Measurements from ENCODE around the gene SOHLH1.

The SOHLH1 gene

DNA sequence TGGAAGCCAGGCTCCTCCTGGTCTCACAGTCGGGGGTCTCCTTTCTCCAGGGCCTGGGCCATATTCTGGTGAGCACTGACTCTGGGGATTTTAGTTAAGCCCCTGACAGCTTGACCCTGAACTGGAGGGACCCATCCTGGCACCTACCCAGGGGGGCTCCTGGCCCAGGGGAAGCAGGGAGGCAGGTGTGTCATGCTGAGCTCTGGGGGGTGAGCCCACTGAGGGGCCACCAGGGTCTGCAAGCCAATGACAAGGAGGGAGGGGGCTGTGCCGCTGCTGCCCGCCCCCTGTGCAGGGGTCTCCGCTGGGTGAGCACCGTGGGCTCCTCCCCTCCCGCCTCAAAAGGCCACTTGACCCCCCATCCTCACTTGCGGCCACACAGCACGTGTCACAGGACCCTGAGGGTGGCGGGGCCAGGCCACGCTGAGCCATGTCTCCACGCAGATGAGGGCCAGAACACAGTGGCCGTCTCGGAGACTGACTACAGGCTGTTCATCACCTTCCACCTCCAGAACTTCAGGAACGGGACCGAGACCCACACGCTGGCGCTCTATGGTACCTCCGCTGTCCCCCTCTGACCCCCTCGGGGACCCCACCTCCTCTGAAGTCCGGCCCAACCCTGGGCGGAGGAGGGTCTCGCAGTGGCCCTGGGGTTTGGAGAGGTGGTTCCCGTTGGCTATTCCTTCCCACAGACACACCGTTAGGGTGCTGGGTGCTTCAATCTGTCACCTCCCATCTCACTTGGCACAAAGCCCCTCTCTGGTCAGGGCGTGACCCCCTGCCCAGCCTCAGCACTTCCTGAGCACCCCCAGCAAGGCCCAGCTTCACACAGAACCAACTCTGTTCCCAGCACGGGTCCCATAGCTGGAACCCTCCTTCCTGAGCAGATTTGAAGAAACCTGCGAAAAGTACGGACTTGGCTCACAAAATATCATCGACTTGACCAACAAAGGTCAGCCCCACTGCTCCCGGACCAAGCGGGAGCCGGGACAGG lies 34.2 kb downstream of the SOHLH1 start:
- H3K4me3 ChIP-seq (ENCODE audit: low read depth, low read length): no peak overlapping the region
- no peaks in the 10 kb centered on the region for H3K4me1 ChIP-seq (ENCODE audit: control insufficient read depth, insufficient read depth, low read length)
- no peaks in the 10 kb centered on the region; the same call in 1 of the 2 replicates for H3K9me3 ChIP-seq (ENCODE audit: control insufficient read depth, insufficient read depth, low read length)
- no peak overlapping the region for H3K9ac ChIP-seq (ENCODE audit: low read depth, low read length)
- no peaks in the 10 kb centered on the region for H3K36me3 ChIP-seq (ENCODE audit: control insufficient read depth, insufficient read depth, low read length)
- no peaks in the 10 kb centered on the region for H3K27me3 ChIP-seq (ENCODE audit: control insufficient read depth, insufficient read depth, low read length)
- no peak overlapping the region for H3K27ac ChIP-seq (ENCODE audit: low read depth, low read length)

GRCh38 chr9:135664266-135664665 lies 35.0 kb downstream of the SOHLH1 start:
- no peaks in the 10 kb centered on the region for H3K4me1 ChIP-seq (ENCODE audit: control insufficient read depth, insufficient read depth, low read length)
- no peaks in the 10 kb centered on the region for H3K36me3 ChIP-seq (ENCODE audit: control insufficient read depth, insufficient read depth, low read length)
- H3K4me3 ChIP-seq (ENCODE audit: low read depth, low read length): no peak overlapping the region
- H3K9me3 ChIP-seq (ENCODE audit: control insufficient read depth, insufficient read depth, low read length): no peaks in the 10 kb centered on the region; the same call in 1 of the 2 replicates
- no peak overlapping the region for H3K27ac ChIP-seq (ENCODE audit: low read depth, low read length)
- H3K9ac ChIP-seq (ENCODE audit: low read depth, low read length): no peak overlapping the region
- no peaks in the 10 kb centered on the region for H3K27me3 ChIP-seq (ENCODE audit: control insufficient read depth, insufficient read depth, low read length)

DNA sequence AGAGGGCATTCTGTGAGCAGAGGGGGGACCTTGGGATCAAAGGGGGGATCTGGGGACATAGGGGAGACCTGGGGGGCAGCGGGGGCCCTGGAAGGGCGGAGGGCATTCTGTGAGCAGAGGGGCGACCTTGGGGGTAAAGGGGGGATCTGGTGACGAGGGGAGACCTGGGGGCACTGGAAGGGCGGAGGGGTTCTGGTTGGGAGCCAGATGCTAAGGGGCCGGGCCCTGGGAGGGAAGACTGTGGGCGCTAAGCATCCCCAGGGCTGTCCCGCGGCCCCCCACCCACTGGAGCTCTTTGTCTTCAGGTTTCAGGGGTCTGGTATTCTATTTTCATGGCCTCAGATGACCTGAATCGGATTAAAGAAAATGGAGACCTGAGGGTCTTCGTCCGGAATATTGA lies 35.4 kb downstream of the SOHLH1 start:
- H3K36me3 ChIP-seq (ENCODE audit: control insufficient read depth, insufficient read depth, low read length): no peaks in the 10 kb centered on the region
- no peaks in the 10 kb centered on the region for H3K27me3 ChIP-seq (ENCODE audit: control insufficient read depth, insufficient read depth, low read length)
- no peaks in the 10 kb centered on the region for H3K4me1 ChIP-seq (ENCODE audit: control insufficient read depth, insufficient read depth, low read length)
- no peak overlapping the region for H3K9ac ChIP-seq (ENCODE audit: low read depth, low read length)
- no peak overlapping the region for H3K27ac ChIP-seq (ENCODE audit: low read depth, low read length)
- no peaks in the 10 kb centered on the region; the same call in 1 of the 2 replicates for H3K9me3 ChIP-seq (ENCODE audit: control insufficient read depth, insufficient read depth, low read length)
- H3K4me3 ChIP-seq (ENCODE audit: low read depth, low read length): no peak overlapping the region

DNA sequence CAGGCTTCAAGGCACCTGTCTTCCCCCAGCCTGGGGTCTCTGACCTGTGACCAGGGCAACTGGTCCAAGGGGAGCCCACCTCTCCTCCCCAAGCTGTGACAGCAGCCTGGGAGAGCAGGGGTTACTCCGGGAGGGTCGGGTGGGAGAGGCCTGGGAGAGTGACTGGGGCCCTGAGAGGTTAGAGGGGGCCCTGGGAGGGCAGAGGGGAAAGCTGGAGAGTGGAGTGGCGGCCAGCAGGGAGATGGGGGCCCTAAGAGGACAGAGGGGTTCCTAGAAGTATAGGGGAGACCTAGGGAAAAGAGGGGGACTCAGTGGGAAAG lies 35.9 kb downstream of the SOHLH1 start:
- H3K4me1 ChIP-seq (ENCODE audit: control insufficient read depth, insufficient read depth, low read length): no peaks in the 10 kb centered on the region
- H3K36me3 ChIP-seq (ENCODE audit: control insufficient read depth, insufficient read depth, low read length): no peaks in the 10 kb centered on the region
- H3K4me3 ChIP-seq (ENCODE audit: low read depth, low read length): no peak overlapping the region
- H3K27ac ChIP-seq (ENCODE audit: low read depth, low read length): no peak overlapping the region
- H3K27me3 ChIP-seq (ENCODE audit: control insufficient read depth, insufficient read depth, low read length): no peaks in the 10 kb centered on the region
- H3K9me3 ChIP-seq (ENCODE audit: control insufficient read depth, insufficient read depth, low read length): no peaks in the 10 kb centered on the region
- no peak overlapping the region for H3K9ac ChIP-seq (ENCODE audit: low read depth, low read length)

GRCh38 chr9:135662758-135663450 lies 36.4 kb downstream of the SOHLH1 start, which contains the start of gene LCN9:
LCN9 (plus strand) TSS chr9:135663309; CDS start chr9:135663322, 13 bp downstream.
- H3K27me3 ChIP-seq (ENCODE audit: control insufficient read depth, insufficient read depth, low read length): no peaks in the 10 kb centered on the region
- no peaks in the 10 kb centered on the region for H3K36me3 ChIP-seq (ENCODE audit: control insufficient read depth, insufficient read depth, low read length)
- no peaks in the 10 kb centered on the region for H3K4me1 ChIP-seq (ENCODE audit: control insufficient read depth, insufficient read depth, low read length)
- no peak within 1 kb of the TSS for H3K4me3 ChIP-seq (ENCODE audit: low read depth, low read length)
- no peak within 1 kb of the TSS for H3K27ac ChIP-seq (ENCODE audit: low read depth, low read length)
- no peak within 1 kb of the TSS for H3K9ac ChIP-seq (ENCODE audit: low read depth, low read length)
- H3K9me3 ChIP-seq (ENCODE audit: control insufficient read depth, insufficient read depth, low read length): no peaks in the 10 kb centered on the region

- no peaks in the 10 kb centered on the region for H3K9me3 ChIP-seq (ENCODE audit: control insufficient read depth, insufficient read depth, low read length)
- no peak overlapping the region for H3K9ac ChIP-seq (ENCODE audit: low read depth, low read length)
- no peaks in the 10 kb centered on the region for H3K36me3 ChIP-seq (ENCODE audit: control insufficient read depth, insufficient read depth, low read length)
- no peak overlapping the region for H3K4me3 ChIP-seq (ENCODE audit: low read depth, low read length)
- H3K27ac ChIP-seq (ENCODE audit: low read depth, low read length): no peak overlapping the region
- H3K27me3 ChIP-seq (ENCODE audit: control insufficient read depth, insufficient read depth, low read length): no peaks in the 10 kb centered on the region
- no peaks in the 10 kb centered on the region for H3K4me1 ChIP-seq (ENCODE audit: control insufficient read depth, insufficient read depth, low read length)
These were observed 37.3 kb downstream of the SOHLH1 start for GRCh38 chr9:135661816-135662560.

DNA sequence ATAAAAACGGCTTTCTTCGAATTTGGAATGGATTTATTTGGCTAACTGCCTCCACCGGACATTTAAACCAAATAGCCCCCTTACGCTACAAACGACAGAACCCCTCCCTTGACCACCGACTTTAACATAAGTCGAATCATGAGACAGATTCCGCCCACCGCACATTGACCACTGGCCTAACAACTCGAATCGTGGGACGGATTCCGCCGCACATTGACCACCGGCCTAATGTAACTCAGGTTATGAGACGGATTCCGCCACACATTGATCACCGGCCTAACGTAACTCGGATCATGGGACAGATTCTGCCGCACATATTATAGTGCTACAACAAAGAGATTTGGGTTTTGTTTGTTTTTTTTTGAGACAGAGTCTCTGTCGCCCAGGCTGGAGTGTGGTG lies 38.9 kb downstream of the SOHLH1 start:
- Histone ChIP-seq H3K4me3 (ENCODE audit: low read depth, low read length) (no peak overlapping the region), H3K27ac (ENCODE audit: low read depth, low read length) (no peak overlapping the region), H3K9me3 (ENCODE audit: control insufficient read depth, insufficient read depth, low read length) (no peaks in the 10 kb centered on the region; the same call in 1 of the 2 replicates), H3K36me3 (ENCODE audit: control insufficient read depth, insufficient read depth, low read length) (no peaks in the 10 kb centered on the region), H3K27me3 (ENCODE audit: control insufficient read depth, insufficient read depth, low read length) (no peaks in the 10 kb centered on the region), H3K9ac (ENCODE audit: low read depth, low read length) (no peak overlapping the region), H3K4me1 (ENCODE audit: control insufficient read depth, insufficient read depth, low read length) (no peaks in the 10 kb centered on the region)

DNA sequence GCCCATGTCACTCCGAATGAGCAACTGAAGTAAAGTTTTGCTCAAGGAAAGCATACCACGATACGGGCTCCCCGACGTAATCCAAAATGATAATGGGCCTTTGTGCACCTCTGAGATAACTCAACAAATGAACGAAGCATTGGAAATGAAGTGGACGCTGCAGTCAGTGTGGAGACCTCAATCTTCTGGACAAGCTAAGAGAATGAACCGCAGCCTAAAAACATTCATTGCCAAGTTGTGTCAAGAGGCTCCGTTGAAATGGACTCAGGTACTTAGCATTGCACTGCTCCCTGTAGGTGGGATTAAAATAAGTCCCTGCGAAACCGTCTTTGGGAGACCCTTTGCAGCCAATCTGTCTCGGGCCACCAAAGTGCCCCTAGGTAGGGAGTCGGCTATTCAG lies 40.0 kb downstream of the SOHLH1 start:
- no peak overlapping the region for H3K27ac ChIP-seq (ENCODE audit: low read depth, low read length)
- no peak overlapping the region for H3K4me3 ChIP-seq (ENCODE audit: low read depth, low read length)
- no peaks in the 10 kb centered on the region for H3K4me1 ChIP-seq (ENCODE audit: control insufficient read depth, insufficient read depth, low read length)
- H3K36me3 ChIP-seq (ENCODE audit: control insufficient read depth, insufficient read depth, low read length): no peaks in the 10 kb centered on the region
- no peaks in the 10 kb centered on the region for H3K27me3 ChIP-seq (ENCODE audit: control insufficient read depth, insufficient read depth, low read length)
- peaks cover under 1% of the 10 kb centered on the region; the same call in 1 of the 2 replicates for H3K9me3 ChIP-seq (ENCODE audit: control insufficient read depth, insufficient read depth, low read length)
- H3K9ac ChIP-seq (ENCODE audit: low read depth, low read length): no peak overlapping the region

DNA sequence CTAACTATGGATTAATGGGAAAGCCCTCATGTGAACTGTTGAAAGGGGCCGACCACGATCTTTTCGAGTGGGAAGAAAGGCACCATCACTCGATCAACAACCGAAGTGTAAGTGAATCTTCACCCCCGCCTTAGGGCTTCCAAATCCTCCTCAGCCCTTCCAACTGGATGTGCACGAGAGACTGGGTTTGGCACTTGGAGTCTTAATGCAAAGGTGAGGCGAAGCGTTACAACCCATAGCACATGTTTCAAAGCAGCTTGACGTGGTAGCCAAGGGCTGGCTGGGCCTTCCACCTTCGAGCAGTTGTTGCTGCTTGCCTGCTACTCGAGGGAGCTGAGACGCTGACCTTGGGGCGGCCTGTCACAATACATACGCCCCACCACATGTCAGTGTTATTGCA lies 41.9 kb downstream of the SOHLH1 start:
- H3K4me3 ChIP-seq (ENCODE audit: low read depth, low read length): no peak overlapping the region
- no peak overlapping the region for H3K27ac ChIP-seq (ENCODE audit: low read depth, low read length)
- H3K27me3 ChIP-seq (ENCODE audit: control insufficient read depth, insufficient read depth, low read length): no peaks in the 10 kb centered on the region
- no peaks in the 10 kb centered on the region for H3K4me1 ChIP-seq (ENCODE audit: control insufficient read depth, insufficient read depth, low read length)
- H3K9ac ChIP-seq (ENCODE audit: low read depth, low read length): no peak overlapping the region
- peaks cover 13% of the 10 kb centered on the region for H3K9me3 ChIP-seq (ENCODE audit: control insufficient read depth, insufficient read depth, low read length)
- H3K36me3 ChIP-seq (ENCODE audit: control insufficient read depth, insufficient read depth, low read length): no peaks in the 10 kb centered on the region

DNA sequence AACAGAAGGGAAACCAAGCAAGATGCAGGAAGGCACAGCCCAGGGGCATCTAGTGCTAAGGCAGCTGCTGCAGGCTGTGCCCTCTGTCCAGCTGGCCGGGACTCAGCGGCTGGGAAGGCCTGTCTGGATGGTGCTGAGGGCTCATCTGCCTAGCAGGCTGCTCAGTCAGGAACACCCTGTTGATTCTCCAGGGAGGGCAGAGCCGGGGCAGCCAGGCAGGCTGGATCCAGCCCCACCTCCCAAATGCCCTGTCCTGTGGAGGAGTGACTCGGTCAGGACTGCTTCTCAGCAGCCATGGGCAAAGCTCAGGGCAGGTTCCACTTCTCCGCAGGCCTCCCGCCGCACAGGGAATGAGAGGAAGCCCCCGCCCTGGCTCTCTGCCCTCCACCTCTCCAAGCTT lies 44.0 kb downstream of the SOHLH1 start:
- Histone ChIP-seq H3K4me1 (ENCODE audit: control insufficient read depth, insufficient read depth, low read length) (no peaks in the 10 kb centered on the region; the same call in 1 of the 2 replicates), H3K27me3 (ENCODE audit: control insufficient read depth, insufficient read depth, low read length) (no peaks in the 10 kb centered on the region), H3K36me3 (ENCODE audit: control insufficient read depth, insufficient read depth, low read length) (no peaks in the 10 kb centered on the region), H3K9me3 (ENCODE audit: control insufficient read depth, insufficient read depth, low read length) (peaks cover 32% of the 10 kb centered on the region), H3K4me3 (ENCODE audit: low read depth, low read length) (no peak overlapping the region), H3K9ac (ENCODE audit: low read depth, low read length) (no peak overlapping the region), H3K27ac (ENCODE audit: low read depth, low read length) (no peak overlapping the region)

Measured in HUES48 (cell line).